HG03342 (cell line): ENCODE data around the gene SH2D3C.
A peak's percentile ranks its signal among the peaks of the same experiment; 100 is the strongest.

Experiments
- ATAC-seq: cut with Tn5 transposase; IDR thresholded peaks from one replicate; pipeline ENCODE4 v1.9.1; 2021; ENCODE audit warnings: mild to moderate bottlenecking, moderate library complexity; ENCODE audit not compliant: unreplicated experiment

The SH2D3C gene

GRCh38 chr9:127809002-127809539 lies 30.6 kb upstream of the SH2D3C start:
- no peak for ATAC-seq

GRCh38 chr9:127808347-127809001 lies 30.0 kb upstream of the SH2D3C start:
- ATAC-seq, result no peak

DNA sequence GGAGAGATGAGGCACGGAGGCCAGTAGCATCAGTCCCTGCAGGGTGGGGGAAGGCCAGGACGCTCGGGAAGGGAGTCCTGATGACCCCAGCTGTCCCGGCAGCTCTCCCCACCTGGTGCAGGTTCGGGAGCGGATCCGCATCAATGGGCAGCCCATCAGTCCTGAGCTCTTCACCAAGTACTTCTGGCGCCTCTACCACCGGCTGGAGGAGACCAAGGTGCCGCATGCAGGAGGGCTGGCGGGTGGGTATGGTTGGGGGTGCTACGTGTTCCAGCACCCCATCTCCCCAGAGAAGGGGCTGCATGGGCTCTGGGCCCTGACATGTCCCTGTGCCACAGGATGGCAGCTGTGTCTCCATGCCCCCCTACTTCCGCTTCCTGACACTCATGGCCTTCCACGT lies 28.4 kb upstream of the SH2D3C start:
- ATAC-seq, result no peak

- ATAC-seq, result no peak
Observed at GRCh38 chr9:127805620-127806019, 27.2 kb upstream of the SH2D3C start.

GRCh38 chr9:127803507-127804352 lies 25.3 kb upstream of the SH2D3C start:
- ATAC-seq, result no peak

- peak; percentile 67 for ATAC-seq
Observed at GRCh38 chr9:127802576-127803443, 24.3 kb upstream of the SH2D3C start, which contains the start of gene FPGS. Gene FPGS (plus strand): TSS chr9:127802882. CDS start chr9:127802925, 43 bp downstream.

DNA sequence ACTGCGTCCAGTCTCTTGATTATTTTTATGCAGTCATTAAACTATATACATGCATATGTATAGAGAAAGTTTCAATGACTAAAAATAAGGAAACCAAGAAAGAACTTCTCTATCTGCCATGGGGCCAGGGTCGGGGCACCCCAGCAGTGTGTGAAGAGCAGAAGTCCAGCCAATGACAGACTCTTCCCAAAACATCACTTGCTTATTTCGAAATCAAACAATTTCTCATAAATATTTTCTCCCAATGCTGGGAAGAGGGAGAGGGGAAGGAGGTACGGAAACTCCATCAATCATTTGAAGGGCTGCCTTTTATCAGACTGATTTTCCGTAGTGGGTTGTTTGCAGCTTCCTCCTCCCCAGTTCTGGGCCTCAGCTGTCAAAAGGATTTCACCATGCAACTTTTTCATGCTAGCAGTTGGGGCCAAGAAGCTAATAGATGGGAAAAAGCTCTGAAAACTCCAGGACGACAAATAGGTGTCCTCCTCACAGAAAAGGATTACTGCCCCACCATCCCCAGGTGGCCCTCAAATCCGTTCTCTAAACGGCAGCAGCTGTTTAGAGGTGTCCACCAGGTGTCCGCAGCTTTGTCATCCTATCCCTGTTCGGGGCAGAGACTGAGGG lies 23.6 kb upstream of the SH2D3C start:
- peak; percentile 3 for ATAC-seq

DNA sequence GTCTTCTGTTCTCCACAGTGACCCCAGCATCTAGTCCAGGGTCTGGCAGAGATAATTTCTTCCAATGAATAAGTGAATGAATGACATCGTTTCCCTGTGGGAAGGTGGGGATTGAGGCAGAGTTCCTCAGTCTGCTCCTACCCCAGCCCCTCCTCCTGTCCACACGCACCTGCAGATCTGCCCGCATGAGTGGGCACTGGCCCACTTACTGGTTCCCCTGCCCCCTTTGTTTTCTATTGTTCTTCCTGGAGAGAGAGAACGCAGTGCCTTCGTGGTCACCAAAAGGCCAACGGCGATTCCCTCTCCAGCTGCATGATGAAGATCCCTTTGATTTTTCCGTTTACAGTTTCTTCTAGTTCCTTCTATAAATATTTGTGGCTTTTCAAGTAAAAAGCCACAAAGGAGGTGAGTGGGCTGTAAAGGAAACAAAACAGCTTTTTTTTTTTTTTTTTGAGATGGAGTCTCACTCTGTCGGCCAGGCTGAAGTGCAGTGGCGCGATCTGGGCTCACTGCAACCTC lies 18.4 kb upstream of the SH2D3C start:
- ATAC-seq, result no peak

- no peak for ATAC-seq
Observed at GRCh38 chr9:127796225-127796813, 17.9 kb upstream of the SH2D3C start.

DNA sequence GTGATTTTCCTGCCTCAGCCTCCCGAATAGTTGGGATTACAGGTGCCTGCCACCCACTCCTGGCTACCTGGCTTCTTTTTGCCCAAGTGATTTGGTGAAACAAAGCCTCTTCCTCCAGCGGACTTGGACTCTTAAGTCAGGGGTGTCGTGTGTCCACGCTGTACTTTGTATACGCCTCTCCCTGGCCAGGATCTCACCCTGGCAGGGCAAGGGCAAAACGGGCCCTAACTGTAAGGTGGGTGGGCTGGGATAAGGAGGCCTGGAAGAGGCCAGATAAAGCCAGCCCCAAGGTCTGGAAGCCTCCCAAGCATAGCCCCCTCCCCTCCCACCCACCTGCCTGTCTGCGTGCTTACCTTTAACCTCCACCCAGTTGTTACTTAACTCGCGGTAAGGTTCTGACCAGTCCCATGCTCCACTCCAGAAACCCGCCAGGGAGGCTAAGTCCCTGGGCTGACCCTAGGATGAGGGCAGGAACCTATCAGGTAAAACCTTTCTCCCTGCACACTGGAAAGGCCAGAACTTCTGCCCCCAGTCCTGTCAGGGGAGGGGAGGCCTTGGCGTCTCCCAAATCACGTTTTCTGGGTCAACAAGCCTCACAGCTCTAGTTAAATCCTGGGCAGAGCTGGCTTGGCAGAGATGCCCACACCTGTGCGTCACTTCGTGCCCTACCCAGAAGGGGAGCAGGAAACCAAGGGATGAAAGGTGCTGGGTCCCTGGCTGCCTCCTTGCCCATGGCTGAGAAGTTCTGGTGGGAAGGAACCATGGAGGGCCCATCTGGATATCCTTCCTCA lies 15.7 kb upstream of the SH2D3C start:
- ATAC-seq, result no peak

DNA sequence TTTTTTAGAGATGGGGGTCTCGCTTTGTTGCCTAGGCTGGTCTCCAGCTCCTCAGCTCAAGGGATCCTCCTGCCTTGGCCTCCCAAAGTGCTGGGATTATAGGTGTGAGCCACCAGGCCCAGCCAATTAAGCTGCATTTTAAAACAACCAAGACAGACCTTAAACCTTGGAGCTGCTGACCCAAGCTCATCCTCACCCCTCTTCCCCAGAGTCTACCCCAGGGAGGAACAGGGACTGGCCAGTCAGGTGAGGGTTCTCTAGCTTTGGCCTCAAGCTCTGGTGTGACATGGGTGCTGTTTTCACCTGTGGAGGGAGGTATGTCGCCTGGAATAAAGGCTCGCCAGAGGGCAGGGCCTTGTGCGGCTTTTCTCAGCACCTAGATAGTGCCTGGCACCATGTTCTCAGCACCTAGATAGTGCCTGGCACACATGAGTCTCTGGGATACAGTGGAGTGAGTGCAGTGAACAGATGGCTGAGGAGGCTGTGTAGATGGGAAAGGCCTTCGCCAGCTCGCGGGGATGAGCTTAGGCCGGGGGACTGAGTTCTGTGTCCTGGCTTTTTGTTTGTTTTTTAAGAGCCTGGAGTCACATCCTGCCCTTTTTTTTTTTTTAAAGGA lies 14.7 kb upstream of the SH2D3C start:
- no peak for ATAC-seq

- ATAC-seq, result no peak
Observed at GRCh38 chr9:127792417-127793031, 14.1 kb upstream of the SH2D3C start.

- ATAC-seq, result no peak
Observed at GRCh38 chr9:127791085-127791484, 12.6 kb upstream of the SH2D3C start.

GRCh38 chr9:127790094-127790855 lies 11.8 kb upstream of the SH2D3C start:
- no peak for ATAC-seq

- ATAC-seq, result no peak
Observed at GRCh38 chr9:127789179-127789578, 10.7 kb upstream of the SH2D3C start.

DNA sequence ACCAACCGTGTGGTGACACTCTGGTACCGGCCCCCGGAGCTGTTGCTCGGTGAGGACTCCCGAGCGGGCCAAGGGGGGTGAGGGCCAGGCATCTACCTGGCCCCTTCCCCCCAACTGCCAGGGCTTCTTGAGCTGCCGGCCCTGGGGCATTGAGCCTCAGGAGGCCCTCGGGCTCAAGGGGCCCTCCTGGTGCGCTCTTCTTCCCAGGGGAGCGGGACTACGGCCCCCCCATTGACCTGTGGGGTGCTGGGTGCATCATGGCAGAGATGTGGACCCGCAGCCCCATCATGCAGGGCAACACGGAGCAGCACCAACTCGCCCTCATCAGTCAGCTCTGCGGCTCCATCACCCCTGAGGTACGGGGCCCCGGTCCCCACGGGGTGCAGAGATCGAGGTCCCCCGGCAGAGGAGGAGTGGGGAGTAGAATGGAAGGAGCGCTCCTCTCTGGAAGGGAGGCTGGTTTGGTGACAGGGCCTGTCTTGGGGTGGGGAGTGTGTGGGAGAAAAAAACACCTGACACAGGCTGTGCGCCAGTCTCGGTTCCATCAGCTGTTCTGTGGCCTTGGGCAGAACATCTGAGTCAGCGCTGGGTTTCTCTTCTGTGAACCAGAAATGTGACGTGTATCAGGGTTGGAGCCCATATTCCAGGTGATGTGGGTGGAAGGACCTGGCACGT lies 10.0 kb upstream of the SH2D3C start:
- no peak for ATAC-seq

DNA sequence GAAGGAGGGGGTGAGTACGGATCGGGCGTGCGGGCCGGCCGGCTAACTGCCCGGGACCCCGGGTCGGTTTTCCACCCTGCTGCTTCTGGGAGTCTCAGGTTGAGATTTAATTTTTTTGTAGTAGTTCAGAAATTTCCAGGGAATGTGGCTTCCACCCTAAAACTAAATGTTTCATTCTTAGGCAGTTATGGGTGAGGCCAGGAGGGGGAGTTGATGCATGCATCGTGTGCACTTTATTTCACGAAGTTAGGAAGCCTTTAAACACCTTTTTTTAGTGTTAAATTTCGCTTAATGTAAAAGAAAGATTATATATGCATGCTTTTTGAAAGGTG lies 8.3 kb upstream of the SH2D3C start:
- ATAC-seq, result no peak
